HG03066 (cell line): ENCODE data around the gene FAM3B.

Experiments used
- ATAC-seq: cut with Tn5 transposase; IDR thresholded peaks from one replicate; pipeline ENCODE4 v1.9.1; 2021; ENCODE audit warnings: low read depth; ENCODE audit not compliant: unreplicated experiment

Gene FAM3B

DNA sequence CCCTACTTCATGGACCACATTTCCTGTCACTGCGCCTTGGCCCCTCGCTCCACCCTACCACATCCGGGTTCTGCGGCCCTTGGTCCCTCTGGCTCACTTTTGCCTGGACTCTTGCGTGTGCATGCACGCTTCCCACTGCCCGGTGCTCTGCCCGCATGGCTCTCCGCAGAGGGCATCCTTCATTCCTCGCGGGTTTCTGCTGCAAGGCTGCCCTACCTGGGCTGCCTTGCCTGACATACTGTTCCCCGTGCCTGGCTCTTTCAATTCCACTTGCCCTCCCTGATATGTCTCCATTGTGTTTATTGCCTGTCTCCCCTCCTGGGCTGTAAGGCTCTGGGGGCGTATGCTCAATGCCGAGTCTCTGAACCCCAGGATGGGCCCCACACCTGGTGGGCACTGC, 71.7 kb downstream of the FAM3B start:
- ATAC-seq = no peak

DNA sequence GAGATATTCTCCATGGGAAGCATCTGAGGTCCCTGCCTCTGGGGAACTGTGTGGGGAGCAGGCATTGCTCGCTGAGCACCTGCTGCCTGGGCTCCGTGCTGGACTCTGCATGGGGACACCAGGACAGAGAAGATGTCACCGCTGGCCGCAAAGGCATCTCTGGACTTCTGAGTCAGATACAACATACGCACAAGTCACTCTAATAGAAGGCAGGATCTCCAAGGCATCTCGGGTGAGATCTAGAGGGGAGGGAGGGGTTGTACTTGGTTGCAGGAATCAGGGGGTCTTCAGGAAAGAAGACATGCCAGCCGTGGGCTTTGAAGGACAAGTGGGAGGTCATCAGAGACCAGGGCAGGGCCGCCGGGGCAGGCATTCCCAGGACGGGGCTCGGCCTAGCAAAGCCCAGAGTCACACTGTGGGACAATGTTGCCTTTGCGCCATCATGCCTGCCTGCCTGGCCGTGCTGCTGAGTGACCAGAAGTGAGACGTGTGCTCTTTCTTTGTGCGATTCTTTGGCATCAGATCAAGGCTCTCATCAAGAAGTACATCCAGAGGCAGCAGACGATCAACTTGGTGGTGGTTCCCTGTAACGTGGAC, 73.5 kb downstream of the FAM3B start:
- ATAC-seq = no peak

DNA sequence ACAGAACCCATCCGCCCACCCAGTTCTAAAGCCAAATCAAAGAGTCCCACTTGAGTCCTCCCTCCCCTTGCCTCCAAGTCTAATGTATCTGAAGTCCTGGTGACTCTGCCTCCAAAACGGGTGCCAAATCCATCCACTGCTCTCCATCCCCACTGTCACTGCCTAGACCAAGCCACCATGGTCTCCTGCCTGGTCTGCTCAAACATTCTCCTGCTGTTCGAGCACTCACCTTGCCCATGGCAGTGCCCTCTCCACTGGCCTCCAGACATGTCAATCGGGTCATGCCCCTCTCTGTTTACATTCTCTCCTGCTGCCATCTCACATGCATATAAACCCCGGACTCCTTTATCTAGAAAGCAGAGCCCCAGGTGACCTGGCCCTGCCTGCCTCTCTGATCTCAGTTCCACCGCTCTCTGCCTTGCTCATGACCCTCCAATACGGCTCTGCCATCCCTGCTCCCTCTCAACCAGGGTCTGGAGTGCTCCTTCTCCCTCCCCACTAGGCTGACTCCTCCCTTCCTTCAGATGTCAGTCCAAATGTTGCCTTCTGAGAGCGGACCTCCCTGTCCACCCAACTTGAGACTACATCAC, 77.4 kb downstream of the FAM3B start:
- no peak for ATAC-seq

DNA sequence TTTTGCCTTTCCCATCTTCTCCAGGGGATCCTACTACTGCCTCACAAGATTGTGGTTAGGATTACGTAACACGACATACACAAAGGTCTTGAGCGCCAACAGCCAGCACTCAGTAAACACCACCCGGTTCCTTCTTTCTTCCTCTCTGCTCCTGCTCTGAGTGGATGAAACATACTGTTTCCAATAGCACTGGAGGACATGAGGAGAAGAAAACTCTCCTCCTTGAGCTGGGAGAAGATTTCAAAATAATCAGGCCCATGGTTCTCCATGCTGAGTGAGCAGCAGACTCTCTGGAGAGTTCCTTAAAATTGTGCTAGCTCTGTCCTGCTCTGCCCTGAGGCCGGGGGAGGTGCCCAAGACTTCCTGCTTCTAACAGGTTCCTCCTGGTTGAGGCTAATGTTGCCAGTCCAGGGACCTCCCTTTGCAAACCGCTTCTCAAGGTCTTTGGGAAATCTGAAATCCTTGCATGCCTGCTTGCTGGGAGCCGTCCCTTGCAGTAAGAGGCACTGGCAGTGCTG, 80.0 kb downstream of the FAM3B start:
- no peak for ATAC-seq

DNA sequence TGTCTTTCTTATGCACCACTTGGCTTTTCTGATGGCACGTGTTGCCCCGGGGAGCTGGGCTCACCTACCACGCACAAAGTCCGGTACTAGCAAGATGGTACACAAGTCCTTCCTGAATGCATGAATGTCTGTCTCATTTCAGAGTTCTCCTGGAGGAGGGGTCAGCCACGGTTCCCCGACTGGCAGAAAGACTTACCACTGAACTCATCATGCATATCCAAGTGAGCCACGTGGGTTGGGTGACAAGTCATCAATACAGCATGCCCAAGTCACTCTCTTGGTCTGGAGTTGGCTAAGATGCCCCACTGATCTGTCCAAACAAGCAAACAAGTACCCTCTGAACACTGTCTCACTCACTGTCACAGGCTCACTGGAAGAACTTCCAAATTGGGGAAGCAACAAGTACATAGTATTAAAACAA, 80.9 kb downstream of the FAM3B start:
- no peak for ATAC-seq

DNA sequence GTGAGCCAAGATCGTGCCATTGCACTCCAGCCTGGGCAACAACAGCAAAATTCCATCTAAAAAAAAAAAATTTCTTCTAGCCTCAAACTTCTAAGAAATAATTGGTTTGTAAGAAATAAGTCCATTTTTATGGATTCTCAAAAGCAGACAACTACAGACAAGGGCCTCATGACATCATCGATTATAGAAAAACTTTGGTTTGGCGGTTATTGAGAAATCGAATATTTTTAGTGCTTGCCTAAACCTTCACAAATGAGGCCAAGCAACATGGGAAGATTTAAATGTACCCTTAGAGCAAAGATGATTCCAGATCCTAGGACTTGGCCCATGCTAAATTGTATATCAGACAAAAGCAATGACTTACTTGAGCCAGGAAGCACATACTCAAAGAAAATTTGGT, 81.7 kb downstream of the FAM3B start:
- no peak for ATAC-seq

DNA sequence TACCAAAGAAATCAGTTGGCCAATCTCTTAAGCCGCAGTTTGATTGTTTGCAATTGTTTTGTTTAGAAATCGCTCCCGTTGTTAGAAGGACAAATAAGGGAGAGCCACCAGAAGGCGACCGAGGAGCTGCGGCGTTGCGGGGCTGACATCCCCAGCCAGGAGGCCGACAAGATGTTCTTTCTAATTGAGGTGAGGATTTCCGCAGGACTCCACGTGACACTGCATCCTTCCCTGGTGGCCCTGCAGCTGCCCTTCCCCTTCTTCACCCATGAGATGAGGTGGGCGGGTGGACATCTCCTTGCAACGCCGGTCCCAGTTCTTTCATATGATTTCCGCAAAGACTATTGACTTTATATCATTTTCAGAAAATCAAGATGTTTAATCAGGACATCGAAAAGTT, 82.2 kb downstream of the FAM3B start:
- no peak for ATAC-seq

DNA sequence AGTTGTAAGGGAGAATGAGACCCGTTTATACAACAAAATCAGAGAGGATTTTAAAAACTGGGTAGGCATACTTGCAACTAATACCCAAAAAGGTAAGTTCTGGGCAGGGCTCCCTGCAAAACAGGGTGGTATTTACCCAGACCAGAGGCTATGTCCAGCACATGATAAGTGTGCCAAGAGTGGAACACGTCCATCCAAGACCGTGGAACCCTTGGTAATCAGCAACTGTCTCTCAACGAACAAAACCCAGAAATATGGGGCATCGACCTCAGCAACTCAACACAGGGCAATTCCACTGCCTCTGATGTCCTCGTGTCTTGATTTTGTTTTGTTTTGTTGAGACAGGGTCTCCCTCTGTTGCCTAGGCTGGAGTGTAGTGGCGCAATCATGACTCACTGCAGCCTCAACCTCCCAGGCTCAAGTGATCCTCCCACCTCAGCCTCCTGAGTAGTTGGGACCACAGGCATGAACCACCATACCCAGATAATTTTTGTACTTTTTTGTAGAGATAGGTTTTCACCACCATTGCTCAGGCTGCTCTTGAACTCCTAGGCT, 82.7 kb downstream of the FAM3B start:
- ATAC-seq = no peak

DNA sequence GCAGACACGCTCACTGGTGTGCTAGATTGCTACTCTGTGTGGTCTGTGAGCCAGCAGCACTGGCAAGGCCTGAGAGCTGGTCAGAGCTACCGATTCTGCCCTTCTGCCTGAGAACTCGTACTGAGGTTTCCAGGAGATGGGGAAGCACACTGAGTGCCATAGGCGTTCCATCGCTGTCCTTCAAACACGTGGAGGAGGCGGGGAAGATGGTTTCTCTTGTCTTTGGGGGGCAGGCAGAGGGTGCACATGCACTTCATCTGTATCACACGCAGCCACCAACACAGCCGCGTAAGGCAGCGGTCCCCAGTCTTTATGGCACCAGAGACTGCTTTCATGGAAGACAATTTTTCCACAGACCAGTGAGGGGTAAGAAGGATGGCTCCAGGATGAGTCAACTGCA, 85.6 kb downstream of the FAM3B start:
- no peak for ATAC-seq

DNA sequence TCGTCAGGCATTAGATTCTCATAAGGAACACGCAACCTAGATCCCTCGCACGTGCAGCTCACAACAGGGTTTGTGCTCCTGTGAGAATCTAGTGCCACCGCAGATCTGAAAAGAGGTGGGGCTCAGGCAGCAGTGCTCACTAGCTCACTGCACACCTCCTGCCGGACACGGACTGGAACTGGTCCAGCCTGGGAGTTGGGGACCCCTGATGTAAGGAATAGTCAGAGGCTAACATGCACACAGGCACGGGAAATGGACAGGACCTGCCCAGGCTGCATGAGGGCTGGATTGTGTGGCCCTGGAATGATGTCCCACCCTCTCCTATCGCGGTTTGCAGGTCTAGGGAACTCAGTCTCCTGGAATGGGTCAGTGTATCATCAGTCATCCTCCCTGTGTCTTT, 86.2 kb downstream of the FAM3B start:
- ATAC-seq = no peak

DNA sequence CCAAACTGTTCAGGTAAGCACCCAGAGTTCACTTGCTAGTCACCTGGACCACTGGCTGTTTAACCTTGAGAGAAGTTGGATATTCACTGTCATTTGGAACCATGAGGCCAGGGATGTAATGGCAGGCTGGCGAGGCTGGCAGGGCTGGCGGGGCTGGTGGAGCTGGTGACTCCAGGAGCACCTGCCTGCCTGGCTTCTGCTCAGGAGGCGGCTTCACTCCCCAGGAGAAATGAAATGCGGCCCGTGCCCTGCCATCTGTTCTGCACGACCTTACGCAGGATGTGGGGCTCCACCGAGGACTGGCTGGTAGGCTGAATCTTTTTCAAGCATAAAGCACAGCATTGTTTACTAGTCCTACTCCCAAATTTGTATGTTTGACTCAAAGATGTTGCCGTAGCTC, 86.7 kb downstream of the FAM3B start:
- ATAC-seq = no peak

DNA sequence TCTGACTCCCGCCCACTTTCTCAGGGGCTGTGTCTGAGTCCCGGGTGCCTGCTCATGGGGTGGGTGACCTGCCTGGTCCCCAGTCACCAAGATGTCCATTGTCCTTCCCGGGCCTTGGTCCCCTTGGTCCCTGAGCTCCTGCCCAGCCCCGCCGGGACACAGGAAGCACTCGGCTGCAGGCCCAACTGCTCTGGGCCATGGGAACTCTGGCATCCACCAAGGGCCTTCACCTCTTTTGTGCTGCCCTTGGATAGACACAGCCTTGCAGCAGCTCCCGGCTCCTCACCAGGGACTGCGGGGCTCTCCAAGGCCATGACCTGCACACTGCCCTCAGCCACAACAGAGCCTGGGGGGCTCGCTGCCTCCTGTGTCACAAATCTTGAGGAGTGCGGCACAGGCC, 87.4 kb downstream of the FAM3B start:
- no peak for ATAC-seq

DNA sequence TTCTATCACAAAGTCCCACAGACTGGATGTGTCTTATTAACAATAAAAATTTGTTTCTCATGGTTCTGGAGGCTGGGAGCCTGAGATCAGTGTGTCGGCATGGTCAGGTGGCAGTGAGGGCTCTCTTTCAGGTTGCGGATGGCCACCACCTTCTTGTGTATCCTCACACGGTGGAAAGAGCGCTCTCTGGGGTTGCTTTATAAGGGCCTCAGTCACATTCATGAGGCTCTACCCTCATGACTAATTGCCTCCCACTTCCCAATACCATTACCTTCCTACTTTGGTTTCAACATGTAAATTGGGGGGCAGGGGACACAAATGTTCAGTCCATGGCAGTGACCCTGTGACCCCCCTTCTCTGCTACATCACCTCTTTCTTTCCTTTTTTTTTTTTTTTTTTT, 88.7 kb downstream of the FAM3B start:
- ATAC-seq = no peak

DNA sequence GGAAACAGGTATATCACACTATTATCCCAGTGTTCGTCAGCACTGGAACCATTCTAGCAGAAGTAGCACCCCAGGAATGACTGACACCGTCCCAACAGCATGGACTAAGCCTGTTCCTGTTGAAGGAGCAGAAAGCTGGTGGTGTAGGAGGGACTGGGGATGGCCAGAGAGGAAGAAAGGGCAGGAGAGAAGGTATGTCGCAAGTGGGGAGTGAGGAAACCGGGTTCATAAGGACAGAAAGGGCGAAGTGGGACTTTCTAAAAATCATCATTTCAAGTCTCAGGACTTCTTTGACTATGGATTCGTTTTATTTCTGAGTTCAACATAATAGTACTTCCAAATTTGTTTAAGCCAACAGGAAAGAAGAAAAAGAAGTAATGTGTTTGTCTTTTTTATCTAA, 89.7 kb downstream of the FAM3B start:
- ATAC-seq = no peak
